Pons (tissue), 1 donor: ENCODE data around the gene PPP4R2.

Source experiments
- DNase-seq: peaks from one replicate; pipeline ENCODE4 v3.0.0-alpha.2; 2016; ENCODE audit warnings: low spot score

PPP4R2 gene

GRCh38 chr3:73069775-73070444 is 73.3 kb downstream of the PPP4R2 start:
- DNase-seq = no peak

DNA sequence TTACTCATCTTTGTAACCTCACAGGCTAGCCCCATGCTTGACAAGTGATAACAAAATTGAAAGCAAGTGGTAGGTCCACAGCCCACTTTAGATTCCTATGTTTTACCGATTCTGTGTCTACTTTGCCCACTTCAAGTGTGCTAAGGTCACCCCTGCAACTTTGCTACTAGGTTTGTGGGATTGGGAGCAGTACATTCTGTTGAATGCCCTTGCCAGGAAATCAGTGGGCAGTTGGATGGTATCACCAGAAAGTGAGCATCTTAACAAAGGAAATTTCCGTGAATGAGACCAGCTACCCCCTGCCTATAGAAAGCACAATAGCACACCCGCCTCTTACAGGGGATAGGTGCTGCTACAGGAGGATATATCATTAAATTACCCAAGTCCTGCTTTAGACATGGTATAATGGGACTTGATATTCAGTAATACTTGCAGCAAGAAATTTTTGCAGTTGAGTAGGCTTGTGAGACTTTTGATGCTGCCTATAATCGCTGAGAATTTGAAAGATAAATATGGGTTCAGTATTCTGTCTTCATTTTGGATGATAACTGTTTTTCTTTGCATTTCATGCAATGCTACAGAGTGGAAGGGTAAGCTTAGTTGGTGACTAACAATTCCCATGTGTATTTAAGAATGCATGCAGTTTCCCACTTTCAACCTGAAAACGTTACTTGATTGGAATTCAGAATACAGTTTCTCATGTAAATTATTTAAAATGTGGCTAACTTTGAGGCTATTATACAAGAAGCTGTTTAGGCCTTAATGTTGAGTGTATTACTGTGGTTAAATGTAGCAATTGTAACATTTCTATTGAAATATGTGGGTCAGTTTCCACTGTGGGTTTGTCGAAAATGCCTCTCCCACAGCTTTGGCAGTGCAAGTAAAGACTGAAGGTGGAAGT is 74.3 kb downstream of the PPP4R2 start:
- no peak for DNase-seq

DNA sequence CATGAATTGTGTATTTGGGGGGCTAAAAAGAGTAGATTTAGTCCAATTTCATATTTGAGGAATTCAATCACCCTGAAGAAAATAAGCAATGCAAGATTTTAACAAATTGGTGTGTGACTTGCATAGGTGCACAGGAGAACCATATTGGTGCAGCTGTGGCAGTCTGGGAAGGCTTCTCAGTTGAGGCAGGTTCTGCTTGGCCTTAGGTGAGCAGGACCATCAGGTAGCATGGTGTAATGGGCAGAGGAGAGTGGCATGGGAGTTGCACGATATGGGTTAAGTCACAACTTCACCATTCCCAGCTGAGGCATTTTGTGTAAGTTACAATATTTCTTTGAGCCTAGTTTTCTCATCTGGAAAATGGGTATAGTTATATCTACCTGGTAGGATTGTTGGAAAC is 75.3 kb downstream of the PPP4R2 start:
- no peak for DNase-seq

- DNase-seq = no peak
Observed at GRCh38 chr3:73072634-73073033, 76.0 kb downstream of the PPP4R2 start.

GRCh38 chr3:73073091-73073707 is 76.6 kb downstream of the PPP4R2 start:
- DNase-seq = no peak

DNA sequence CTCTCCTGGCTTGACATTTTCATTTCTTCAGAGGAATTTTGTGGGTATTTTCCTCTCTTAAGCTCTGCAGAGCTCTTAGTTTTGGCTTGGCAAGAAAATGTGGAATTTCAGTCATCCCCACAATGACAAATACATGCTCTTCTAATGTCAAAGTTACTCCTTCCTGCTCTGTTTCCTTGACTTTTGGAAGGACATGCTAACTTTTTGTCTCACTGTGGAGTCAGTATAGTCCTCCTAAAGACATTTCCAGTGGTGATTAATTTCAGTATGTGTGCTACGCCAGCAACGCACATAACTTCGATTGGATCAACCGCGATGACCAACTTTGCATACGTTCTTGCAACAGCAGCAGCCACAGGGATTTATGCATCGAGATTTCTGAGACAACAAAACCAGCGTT is 78.2 kb downstream of the PPP4R2 start:
- DNase-seq = no peak

DNA sequence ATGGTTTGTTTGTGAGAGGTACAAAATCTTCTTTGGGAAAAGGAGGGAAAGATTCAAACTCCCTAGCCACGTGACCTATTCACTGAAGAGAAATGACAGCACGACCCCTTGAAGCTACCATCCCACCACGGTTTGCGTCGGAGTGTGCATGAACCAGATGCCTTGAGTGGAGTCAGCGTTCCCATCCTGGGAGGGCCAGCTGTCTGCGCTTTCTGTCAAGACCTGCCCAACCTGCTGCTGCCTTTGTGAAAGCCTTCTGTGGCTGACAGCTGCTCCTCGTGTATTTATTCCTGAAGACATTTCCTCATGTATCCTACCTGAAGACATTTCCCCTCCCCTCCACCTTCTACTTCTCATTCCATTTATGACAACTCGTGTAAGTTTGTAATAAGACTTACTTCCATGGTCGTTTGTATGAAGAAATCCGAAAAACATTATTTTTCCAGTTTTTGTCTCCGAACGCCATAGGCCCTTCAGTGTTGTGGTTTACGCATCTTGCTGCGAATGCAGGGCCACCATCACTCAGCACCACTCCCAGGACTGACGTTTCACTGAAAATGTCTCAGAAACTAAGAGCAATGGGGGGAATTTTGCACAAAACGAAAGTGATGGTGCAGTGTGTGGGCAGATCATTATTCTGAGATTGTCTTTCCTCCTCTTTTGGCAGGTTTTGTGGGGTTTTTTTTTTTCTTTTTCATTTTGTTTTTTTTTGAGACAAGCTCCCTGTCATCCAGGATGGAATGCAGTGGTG is 83.8 kb downstream of the PPP4R2 start:
- DNase-seq = no peak

- no peak for DNase-seq
Observed at GRCh38 chr3:73081140-73081539, 84.5 kb downstream of the PPP4R2 start.

GRCh38 chr3:73084170-73084569 is 87.6 kb downstream of the PPP4R2 start:
- no peak for DNase-seq

GRCh38 chr3:73086071-73086494 is 89.5 kb downstream of the PPP4R2 start:
- DNase-seq = peak; percentile 37

DNA sequence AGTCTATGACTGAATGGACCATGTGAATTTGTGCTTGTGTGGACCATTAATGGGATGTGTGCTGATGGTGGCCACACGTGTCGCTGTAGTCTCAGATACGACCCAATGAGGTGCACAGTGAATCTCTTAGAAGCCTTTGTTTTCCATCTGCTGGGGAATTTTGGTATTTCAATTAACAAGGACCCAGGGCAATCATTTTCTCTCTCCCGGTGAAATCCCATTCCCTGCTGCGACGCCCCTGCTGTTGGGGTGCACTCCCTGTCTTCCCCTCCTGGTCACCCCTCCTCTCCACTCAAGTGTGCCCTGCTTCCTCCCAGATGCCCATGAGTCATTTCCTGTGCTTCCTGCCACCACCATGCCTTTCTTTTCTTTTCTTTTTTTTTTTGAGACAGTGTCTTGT is 97.5 kb downstream of the PPP4R2 start:
- no peak for DNase-seq

GRCh38 chr3:73094951-73095350 is 98.3 kb downstream of the PPP4R2 start:
- DNase-seq = no peak

GRCh38 chr3:73096169-73096568 is 99.6 kb downstream of the PPP4R2 start:
- DNase-seq = no peak

DNA sequence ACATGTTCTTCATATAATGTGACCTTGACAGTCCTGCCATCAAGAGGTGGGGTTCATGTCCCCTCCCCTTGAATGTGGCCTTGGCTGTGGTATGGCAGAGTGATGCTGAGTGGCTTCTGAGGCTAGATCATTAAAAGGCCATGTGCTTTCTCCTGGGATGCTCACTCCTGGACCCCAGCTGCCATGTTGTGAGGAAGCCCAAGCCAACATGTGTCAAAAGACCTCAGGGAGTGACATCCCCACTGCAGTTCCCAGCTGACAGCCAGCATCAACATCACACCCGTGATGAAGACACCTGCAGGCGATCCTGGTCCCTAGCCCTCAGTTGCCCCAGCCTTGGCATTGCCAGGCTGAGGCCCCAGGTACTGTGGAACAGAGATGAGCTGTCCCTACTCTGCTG is 101.4 kb downstream of the PPP4R2 start:
- DNase-seq = no peak

GRCh38 chr3:73098873-73099272 is 102.3 kb downstream of the PPP4R2 start:
- no peak for DNase-seq

DNA sequence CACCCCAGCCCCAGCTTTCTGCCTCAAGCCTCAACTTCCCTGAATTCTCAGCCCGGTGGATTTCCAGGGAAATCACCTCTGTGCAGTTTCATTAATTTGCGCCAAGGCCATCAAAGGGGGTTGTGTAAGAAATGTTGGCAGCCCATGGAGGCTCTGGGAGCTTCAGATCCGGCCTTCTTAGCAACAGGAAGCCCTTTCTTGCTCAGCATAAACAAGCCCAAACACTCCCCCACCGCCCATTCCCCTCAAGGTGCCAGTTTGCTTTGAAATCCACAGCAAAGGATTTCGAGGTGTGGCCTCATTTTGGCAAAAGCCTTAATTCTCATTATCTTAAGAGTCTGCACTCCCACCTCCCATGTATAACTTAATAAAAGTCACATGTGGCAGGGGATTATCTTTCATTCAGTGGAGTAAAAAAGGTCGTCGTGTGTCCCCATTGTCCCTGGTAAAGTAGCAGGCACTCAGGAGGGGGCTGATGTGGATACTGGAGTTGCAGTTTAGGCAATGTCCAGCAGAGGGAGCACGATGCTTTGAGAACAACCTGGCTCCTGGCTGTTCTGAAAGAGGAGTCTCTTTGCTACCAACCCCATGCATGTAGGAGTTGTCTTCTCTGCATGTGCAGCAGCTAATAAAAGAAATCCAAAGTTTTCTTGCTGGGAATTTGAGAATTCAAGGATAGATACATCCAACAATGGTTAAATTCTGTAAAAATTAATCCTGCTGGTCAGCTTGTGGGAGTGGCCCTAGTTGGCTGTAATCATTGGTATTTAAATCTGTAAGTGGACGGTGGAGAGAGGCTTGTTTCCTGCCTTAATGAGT is 104.3 kb downstream of the PPP4R2 start:
- DNase-seq = peak; percentile 91

- DNase-seq = no peak
Observed at GRCh38 chr3:73101881-73102280, 105.3 kb downstream of the PPP4R2 start.

DNA sequence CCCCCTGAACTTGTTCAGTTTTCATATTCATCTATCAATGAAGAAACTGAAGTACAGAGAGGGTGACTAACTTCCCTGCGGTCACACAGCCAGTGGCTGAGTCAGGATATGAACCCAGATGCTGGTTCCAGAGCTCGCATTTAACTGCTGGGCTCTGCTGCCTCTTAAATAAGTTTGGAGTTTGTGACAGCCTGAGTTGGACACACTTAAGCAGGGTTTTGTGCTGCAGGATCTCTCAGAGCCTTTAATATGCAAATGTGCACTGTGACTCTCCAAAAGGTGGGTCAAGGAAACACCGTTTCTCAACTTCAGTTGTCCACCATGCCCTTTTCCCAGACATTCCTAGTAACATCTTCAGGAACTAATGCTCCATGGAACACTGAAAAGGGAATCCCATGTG is 110.6 kb downstream of the PPP4R2 start:
- no peak for DNase-seq

GRCh38 chr3:73107676-73108187 is 111.1 kb downstream of the PPP4R2 start:
- no peak for DNase-seq

GRCh38 chr3:73108750-73109149 is 112.1 kb downstream of the PPP4R2 start:
- no peak for DNase-seq

DNA sequence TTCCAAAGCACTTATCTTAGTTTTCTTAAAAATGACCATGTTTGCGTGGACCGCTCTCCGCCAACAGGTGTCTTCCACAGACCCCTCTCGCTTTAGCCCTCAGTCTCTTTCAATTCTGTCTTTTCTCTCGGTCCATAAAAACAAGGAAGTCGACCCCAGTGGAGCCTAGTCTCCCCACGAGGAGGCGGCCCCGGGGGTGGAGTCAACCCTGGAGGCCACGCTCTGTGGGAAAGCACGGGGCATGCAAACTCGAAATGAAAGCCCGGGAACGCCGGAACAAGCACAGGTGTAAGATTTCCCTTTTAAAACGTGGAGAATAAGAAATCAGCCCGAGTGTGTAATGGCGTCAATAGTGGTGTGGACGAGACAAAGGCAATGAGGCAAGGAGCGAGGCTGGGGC is 113.9 kb downstream of the PPP4R2 start:
- DNase-seq = no peak
